ENCODE data around the gene BET1. TPM values are rescaled to one million over a fixed set of nuclear protein-coding genes. Genes with fewer than 3 reads are reported as not detected.

Gene BET1
- total and polyA plus RNA-seq, 10 donors = 21.7 to 36.0 (median 28.1) TPM

DNA sequence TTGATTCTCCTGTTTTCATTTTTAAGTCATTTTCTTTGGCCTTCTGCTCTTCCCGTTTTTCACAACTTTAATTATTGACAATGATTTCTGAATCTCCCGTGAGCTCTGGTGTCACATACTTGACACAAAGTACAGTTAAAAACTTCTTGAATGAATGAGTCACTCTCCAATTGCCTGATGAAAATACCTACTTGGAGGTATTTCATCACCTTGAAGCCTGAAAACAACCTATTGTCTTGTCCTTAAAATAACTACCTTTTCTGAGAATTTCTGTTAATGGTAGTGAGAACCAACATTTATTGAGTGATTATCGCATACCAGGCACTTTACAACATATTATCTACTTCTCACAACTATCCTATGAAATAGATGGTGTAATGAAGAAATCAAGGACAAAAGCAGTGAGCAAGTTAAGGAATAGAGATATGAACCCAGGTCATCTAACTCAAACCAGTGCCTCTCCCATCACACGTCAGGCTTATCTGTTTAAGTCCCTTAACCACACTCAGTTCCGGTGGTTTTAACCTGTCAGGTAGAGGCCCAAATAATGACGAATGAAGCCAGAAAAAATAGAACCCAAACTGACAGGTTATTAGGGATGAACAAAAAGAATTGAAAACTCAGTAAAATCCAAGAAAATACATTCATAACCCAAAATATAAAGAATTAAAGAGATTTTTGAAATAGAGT is 11.6 kb downstream of the BET1 start:
- Histone ChIP-seq H3K27me3 (replicated peaks in 1 of 7) (no peaks in the 10 kb centered on the region), H3K4me3 (no peak overlapping the region), H3K4me1 (no peaks in the 10 kb centered on the region), H3K36me3 (peaks cover 0 to 68% (median 27%) of the 10 kb centered on the region in 6 donors), H3K27ac (no peak overlapping the region), H3K9me3 (no peaks in the 10 kb centered on the region)
- TF ChIP-seq POLR2AphosphoS5 (IDR thresholded peaks at IDR 0.05) (no peak), CTCF (IDR thresholded peaks at IDR 0.05 in 8 of 11, conservative IDR thresholded peaks at IDR 0.05 in 3 of 11) (no peak), POLR2A (IDR thresholded peaks at IDR 0.05) (no peak)
- intact Hi-C loops (cut with DNase I; ENCODE audit: low total_unique reads) = no loop called here
- WGBS, 5 donors = 67 to 81% (median 72%) methylated on average over 6 of the region's 6 CpGs
- no peak for DNase-seq

GRCh38 chr7:93987297-93987696 is 16.9 kb downstream of the BET1 start:
- H3K27me3 ChIP-seq (replicated peaks in 1 of 7) = no peaks in the 10 kb centered on the region
- WGBS, 5 donors = 92 to 97% (median 93%) methylated on average over 3 of the region's 3 CpGs

GRCh38 chr7:93985101-93985500 is 19.1 kb downstream of the BET1 start:
- Histone ChIP-seq H3K4me1 (no peaks in the 10 kb centered on the region), H3K9me3 (no peaks in the 10 kb centered on the region), H3K27me3 (replicated peaks in 1 of 7) (no peaks in the 10 kb centered on the region), H3K36me3 (peaks cover 0 to 8% (median 0%) of the 10 kb centered on the region in 6 donors), H3K4me3 (no peak overlapping the region), H3K27ac (no peak overlapping the region)
- TF ChIP-seq POLR2AphosphoS5 (IDR thresholded peaks at IDR 0.05) (no peak), CTCF (IDR thresholded peaks at IDR 0.05 in 8 of 11, conservative IDR thresholded peaks at IDR 0.05 in 3 of 11) (no peak), POLR2A (IDR thresholded peaks at IDR 0.05) (no peak)
- 89 to 100% (median 95%) methylated on average over 1 of the region's 1 CpG for WGBS, 5 donors
- intact Hi-C loops (cut with DNase I; ENCODE audit: low total_unique reads) = no loop called here
- no peak for DNase-seq

More at GRCh38 chr7:93987297-93987696, 16.9 kb downstream of the BET1 start:
- intact Hi-C loops (cut with DNase I; ENCODE audit: low total_unique reads) = no loop called here
- Histone ChIP-seq H3K4me3 (no peak overlapping the region), H3K36me3 (peaks cover 0 to 25% (median 7%) of the 10 kb centered on the region in 6 donors), H3K27ac (no peak overlapping the region), H3K9me3 (no peaks in the 10 kb centered on the region), H3K4me1 (no peaks in the 10 kb centered on the region)
- no peak for DNase-seq
- no peak for TF ChIP-seq CTCF (IDR thresholded peaks at IDR 0.05 in 8 of 11, conservative IDR thresholded peaks at IDR 0.05 in 3 of 11)
- TF ChIP-seq POLR2AphosphoS5 (IDR thresholded peaks at IDR 0.05) = no peak
- TF ChIP-seq POLR2A (IDR thresholded peaks at IDR 0.05) = no peak

GRCh38 chr7:93984024-93984423 is 20.1 kb downstream of the BET1 start:
- no peaks in the 10 kb centered on the region for H3K4me1 ChIP-seq
- no peaks in the 10 kb centered on the region for H3K27me3 ChIP-seq (replicated peaks in 1 of 7)
- DNase-seq = no peak
- peaks cover 0 to 5% (median 0%) of the 10 kb centered on the region in 6 donors for H3K36me3 ChIP-seq
- intact Hi-C loops (cut with DNase I; ENCODE audit: low total_unique reads) = no loop called here
- H3K27ac ChIP-seq = no peak overlapping the region
- TF ChIP-seq POLR2AphosphoS5 (IDR thresholded peaks at IDR 0.05) = no peak
- no peak for TF ChIP-seq POLR2A (IDR thresholded peaks at IDR 0.05)
- no peak for TF ChIP-seq CTCF (IDR thresholded peaks at IDR 0.05 in 8 of 11, conservative IDR thresholded peaks at IDR 0.05 in 3 of 11)
- H3K4me3 ChIP-seq = no peak overlapping the region
- H3K9me3 ChIP-seq = no peaks in the 10 kb centered on the region
